Measurements from ENCODE around the gene GON4L.
"Not testable (repeated sequence)": the region's sequence is repeated elsewhere in the genome, so short reads cannot be mapped to it uniquely, and the experiment has no call there.

Gene GON4L

GRCh38 chr1:155844860-155845421, 12.1 kb downstream of the GON4L start:
- Histone ChIP-seq H3K27me3 (replicated peaks in 2 of 5; ENCODE audit: control insufficient read depth in 4 of 5, insufficient read depth in 5 of 5, low read length in 4 of 5) (no peaks in the 10 kb centered on the region), H3K4me3 (ENCODE audit: control insufficient read depth in 1 of 7, extremely low read depth in 1 of 7, insufficient read depth in 4 of 7, low read depth in 2 of 7, low read length in 6 of 7) (no peak overlapping the region), H3K36me3 (ENCODE audit: control insufficient read depth in 4 of 4, insufficient read depth in 4 of 4, low read length in 3 of 4) (peaks cover 14 to 39% (median 29%) of the 10 kb centered on the region in 4 experiments), H3K4me1 (ENCODE audit: control extremely low read depth in 1 of 4, control insufficient read depth in 4 of 4, insufficient read depth in 4 of 4, low read length in 3 of 4) (peaks cover 0 to 9% (median 2%) of the 10 kb centered on the region in 4 experiments), H3K9me3 (ENCODE audit: control extremely low read depth in 1 of 5, control insufficient read depth in 4 of 5, insufficient read depth in 2 of 5, low read depth in 1 of 5, low read length in 4 of 5) (no peaks in the 10 kb centered on the region), H3K27ac (ENCODE audit: insufficient read depth in 1 of 2, low read depth in 1 of 2, low read length in 2 of 2, poor library complexity in 1 of 2, severe bottlenecking in 2 of 2) (no peak overlapping the region)
- ChIA-PET CTCF (no interaction called here), POLR2A (interaction anchor here (0.6 kb wide), 1 partner anchor 68 kb away, joined by 4 read pairs; no protein-coding TSS in a partner anchor)
- no CpG with 5 or more reads among the region's 1 CpG for WGBS (ENCODE audit: insufficient coverage)
- no peak for DNase-seq

DNA sequence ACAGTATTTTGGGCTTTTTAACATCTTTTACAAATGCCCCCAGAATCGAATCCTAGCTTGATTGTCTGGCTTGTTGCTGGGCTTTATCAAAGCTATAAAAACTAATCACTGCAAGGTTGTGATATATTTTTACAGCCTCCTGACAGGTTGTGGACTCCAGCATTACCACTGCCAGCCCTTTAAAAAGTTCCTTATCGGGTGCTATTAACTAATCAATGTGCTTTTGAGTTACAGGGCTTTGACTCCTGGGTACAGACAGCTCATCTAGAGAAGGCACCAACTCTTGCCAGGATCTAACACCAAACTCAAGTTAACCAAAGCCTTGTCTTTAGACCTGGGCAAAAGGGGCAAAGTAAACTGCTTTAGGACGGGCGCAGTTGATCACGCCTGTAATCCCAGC, 16.6 kb downstream of the GON4L start:
- DNase-seq: no peak
- H3K27me3 ChIP-seq (replicated peaks in 2 of 5; ENCODE audit: control insufficient read depth in 4 of 5, insufficient read depth in 5 of 5, low read length in 4 of 5): no peaks in the 10 kb centered on the region
- POLR2A ChIA-PET: no interaction called here
- peaks cover 10 to 39% (median 27%) of the 10 kb centered on the region in 4 experiments for H3K36me3 ChIP-seq (ENCODE audit: control insufficient read depth in 4 of 4, insufficient read depth in 4 of 4, low read length in 3 of 4)
- H3K4me3 ChIP-seq (ENCODE audit: control insufficient read depth in 1 of 7, extremely low read depth in 1 of 7, insufficient read depth in 4 of 7, low read depth in 2 of 7, low read length in 6 of 7): no peak overlapping the region
- peaks cover 0 to 6% (median 0%) of the 10 kb centered on the region in 4 experiments for H3K4me1 ChIP-seq (ENCODE audit: control extremely low read depth in 1 of 4, control insufficient read depth in 4 of 4, insufficient read depth in 4 of 4, low read length in 3 of 4)
- WGBS (ENCODE audit: insufficient coverage): 100% methylated on average over 4 of the region's 5 CpGs
- CTCF ChIA-PET: no interaction called here
- no peak overlapping the region for H3K27ac ChIP-seq (ENCODE audit: insufficient read depth in 1 of 2, low read depth in 1 of 2, low read length in 2 of 2, poor library complexity in 1 of 2, severe bottlenecking in 2 of 2)
- H3K9me3 ChIP-seq (ENCODE audit: control extremely low read depth in 1 of 5, control insufficient read depth in 4 of 5, insufficient read depth in 2 of 5, low read depth in 1 of 5, low read length in 4 of 5): no peaks in the 10 kb centered on the region

GRCh38 chr1:155835548-155835947, 21.5 kb downstream of the GON4L start:
- ChIA-PET CTCF (no interaction called here), POLR2A (no interaction called here)
- peaks cover 5 to 17% (median 12%) of the 10 kb centered on the region in 4 experiments for H3K36me3 ChIP-seq (ENCODE audit: control insufficient read depth in 4 of 4, insufficient read depth in 4 of 4, low read length in 3 of 4)
- H3K27me3 ChIP-seq (replicated peaks in 2 of 5; ENCODE audit: control insufficient read depth in 4 of 5, insufficient read depth in 5 of 5, low read length in 4 of 5): no peaks in the 10 kb centered on the region
- WGBS (ENCODE audit: insufficient coverage): 99% methylated on average over 6 of the region's 6 CpGs
- no peak overlapping the region for H3K4me3 ChIP-seq (ENCODE audit: control insufficient read depth in 1 of 7, extremely low read depth in 1 of 7, insufficient read depth in 4 of 7, low read depth in 2 of 7, low read length in 6 of 7)
- H3K27ac ChIP-seq (ENCODE audit: insufficient read depth in 1 of 2, low read depth in 1 of 2, low read length in 2 of 2, poor library complexity in 1 of 2, severe bottlenecking in 2 of 2): peak overlapping the region in 1 of 2 experiments; percentile 66
- H3K4me1 ChIP-seq (ENCODE audit: control extremely low read depth in 1 of 4, control insufficient read depth in 4 of 4, insufficient read depth in 4 of 4, low read length in 3 of 4): peaks cover 0 to 8% (median 3%) of the 10 kb centered on the region in 4 experiments
- no peak for DNase-seq
- no peaks in the 10 kb centered on the region for H3K9me3 ChIP-seq (ENCODE audit: control extremely low read depth in 1 of 5, control insufficient read depth in 4 of 5, insufficient read depth in 2 of 5, low read depth in 1 of 5, low read length in 4 of 5)

DNA sequence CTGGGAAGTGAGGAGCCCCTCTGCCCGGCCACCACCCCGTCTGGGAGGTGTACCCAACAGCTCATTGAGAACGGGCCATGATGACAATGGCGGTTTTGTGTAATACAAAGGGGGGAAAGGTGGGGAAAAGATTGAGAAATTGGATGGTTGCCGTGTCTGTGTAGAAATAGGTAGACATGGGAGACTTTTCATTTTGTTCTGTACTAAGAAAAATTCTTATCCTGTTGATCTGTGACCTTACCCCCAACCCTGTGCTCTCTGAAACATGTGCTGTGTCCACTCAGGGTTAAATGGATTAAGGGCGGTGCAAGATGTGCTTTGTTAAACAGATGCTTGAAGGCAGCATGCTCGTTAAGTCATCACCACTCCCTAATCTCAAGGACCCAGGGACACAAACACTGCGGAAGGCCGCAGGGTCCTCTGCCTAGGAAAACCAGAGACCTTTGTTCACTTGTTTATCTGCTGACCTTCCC, 22.1 kb downstream of the GON4L start:
- H3K4me1 ChIP-seq (ENCODE audit: control extremely low read depth in 1 of 4, control insufficient read depth in 4 of 4, insufficient read depth in 4 of 4, low read length in 3 of 4); H3K4me3 ChIP-seq (ENCODE audit: control insufficient read depth in 1 of 7, extremely low read depth in 1 of 7, insufficient read depth in 4 of 7, low read depth in 2 of 7, low read length in 6 of 7); H3K27me3 ChIP-seq (replicated peaks in 2 of 5; ENCODE audit: control insufficient read depth in 4 of 5, insufficient read depth in 5 of 5, low read length in 4 of 5); H3K9me3 ChIP-seq (ENCODE audit: control extremely low read depth in 1 of 5, control insufficient read depth in 4 of 5, insufficient read depth in 2 of 5, low read depth in 1 of 5, low read length in 4 of 5); DNase-seq; POLR2A ChIA-PET; H3K27ac ChIP-seq (ENCODE audit: insufficient read depth in 1 of 2, low read depth in 1 of 2, low read length in 2 of 2, poor library complexity in 1 of 2, severe bottlenecking in 2 of 2): not testable (repeated sequence)
- peaks cover 5 to 16% (median 10%) of the 10 kb centered on the region in 4 experiments for H3K36me3 ChIP-seq (ENCODE audit: control insufficient read depth in 4 of 4, insufficient read depth in 4 of 4, low read length in 3 of 4)
- no CpG with 5 or more reads among the region's 9 CpGs for WGBS (ENCODE audit: insufficient coverage)
- CTCF ChIA-PET: interaction anchor here (1.2 kb wide), 1 partner anchor 642 kb away, joined by 3 read pairs; no protein-coding TSS in a partner anchor

- Histone ChIP-seq H3K9me3 (ENCODE audit: control extremely low read depth in 1 of 5, control insufficient read depth in 4 of 5, insufficient read depth in 2 of 5, low read depth in 1 of 5, low read length in 4 of 5) (no peaks in the 10 kb centered on the region), H3K4me1 (ENCODE audit: control extremely low read depth in 1 of 4, control insufficient read depth in 4 of 4, insufficient read depth in 4 of 4, low read length in 3 of 4) (peaks cover 0 to 8% (median 3%) of the 10 kb centered on the region in 4 experiments), H3K27me3 (replicated peaks in 2 of 5; ENCODE audit: control insufficient read depth in 4 of 5, insufficient read depth in 5 of 5, low read length in 4 of 5) (no peaks in the 10 kb centered on the region), H3K36me3 (ENCODE audit: control insufficient read depth in 4 of 4, insufficient read depth in 4 of 4, low read length in 3 of 4) (peaks cover 5 to 16% (median 10%) of the 10 kb centered on the region in 4 experiments), H3K4me3 (ENCODE audit: control insufficient read depth in 1 of 7, extremely low read depth in 1 of 7, insufficient read depth in 4 of 7, low read depth in 2 of 7, low read length in 6 of 7) (no peak overlapping the region), H3K27ac (ENCODE audit: insufficient read depth in 1 of 2, low read depth in 1 of 2, low read length in 2 of 2, poor library complexity in 1 of 2, severe bottlenecking in 2 of 2) (peak overlapping the region in 1 of 2 experiments; percentile 64)
- POLR2A ChIA-PET: no interaction called here
- peak in 1 of 3 donors; percentile 21 for DNase-seq
- CTCF ChIA-PET: interaction anchor here (1.2 kb wide), 1 partner anchor 641 kb away, joined by 3 read pairs; no protein-coding TSS in a partner anchor
- WGBS (ENCODE audit: insufficient coverage): 100% methylated on average over 2 of the region's 11 CpGs
These were observed 22.6 kb downstream of the GON4L start for GRCh38 chr1:155834296-155834926.

DNA sequence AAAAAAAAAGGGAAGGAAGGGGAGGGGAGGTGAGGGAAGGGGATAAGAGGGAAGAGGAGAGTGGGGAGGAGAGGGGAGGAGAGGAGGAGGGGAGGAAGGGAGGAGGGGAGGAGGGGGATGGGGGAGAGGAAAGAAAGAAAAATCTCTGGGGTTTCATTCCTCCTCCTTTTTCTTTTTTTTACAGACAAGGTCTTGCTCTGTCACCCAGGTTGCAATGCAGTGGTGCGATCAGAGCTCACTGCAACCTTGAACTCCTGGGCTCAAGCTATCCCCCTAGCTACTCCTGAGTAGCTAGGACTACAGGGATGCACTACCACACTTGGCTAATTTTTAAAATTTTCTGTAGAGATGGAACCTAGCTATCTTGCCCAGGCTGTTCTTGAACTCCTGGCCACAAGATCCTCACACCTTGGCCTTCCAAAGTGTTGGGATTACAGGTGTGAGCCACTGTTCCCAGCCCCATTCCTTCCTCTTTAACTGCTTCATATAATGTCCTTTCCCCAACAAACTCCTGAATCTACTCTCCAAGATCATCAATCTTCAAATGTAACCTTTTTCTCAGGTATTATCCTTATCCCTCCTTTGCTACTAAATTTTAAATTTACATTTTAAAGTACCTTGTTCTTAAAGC, 23.2 kb downstream of the GON4L start:
- no peaks in the 10 kb centered on the region for H3K27me3 ChIP-seq (replicated peaks in 2 of 5; ENCODE audit: control insufficient read depth in 4 of 5, insufficient read depth in 5 of 5, low read length in 4 of 5)
- 90% methylated on average over 1 of the region's 1 CpG for WGBS (ENCODE audit: insufficient coverage)
- no peak overlapping the region for H3K4me3 ChIP-seq (ENCODE audit: control insufficient read depth in 1 of 7, extremely low read depth in 1 of 7, insufficient read depth in 4 of 7, low read depth in 2 of 7, low read length in 6 of 7)
- ChIA-PET CTCF (interaction anchor here (1.2 kb wide), 1 partner anchor 640 kb away, joined by 3 read pairs; no protein-coding TSS in a partner anchor), POLR2A (no interaction called here)
- H3K27ac ChIP-seq (ENCODE audit: insufficient read depth in 1 of 2, low read depth in 1 of 2, low read length in 2 of 2, poor library complexity in 1 of 2, severe bottlenecking in 2 of 2): peak overlapping the region in 1 of 2 experiments; percentile 64
- no peak for DNase-seq
- H3K36me3 ChIP-seq (ENCODE audit: control insufficient read depth in 4 of 4, insufficient read depth in 4 of 4, low read length in 3 of 4): peaks cover 5 to 16% (median 11%) of the 10 kb centered on the region in 4 experiments
- H3K9me3 ChIP-seq (ENCODE audit: control extremely low read depth in 1 of 5, control insufficient read depth in 4 of 5, insufficient read depth in 2 of 5, low read depth in 1 of 5, low read length in 4 of 5): no peaks in the 10 kb centered on the region
- peaks cover 0 to 8% (median 3%) of the 10 kb centered on the region in 4 experiments for H3K4me1 ChIP-seq (ENCODE audit: control extremely low read depth in 1 of 4, control insufficient read depth in 4 of 4, insufficient read depth in 4 of 4, low read length in 3 of 4)
